Kidney (tissue), 14 donors: ENCODE data around the gene GNL1. TPM values are rescaled to one million over a fixed set of nuclear protein-coding genes. Genes with fewer than 3 reads are reported as not detected.

Experiments used
- DNase-seq, 5 donors: peaks; one replicate each; pipeline ENCODE4 v3.0.0-alpha.2; 2013 to 2020
- FAIRE-seq: peaks from 2 replicates; lab custom pipeline; 2012; peaks lifted over from hg19 to GRCh38; lab: Jason Lieb, UNC
- H3K27ac ChIP-seq, 2 donors: one replicate each; pipeline ENCODE4 v1.7.0; 2013; ENCODE audit warnings: low read depth in 2 of 2, low read length in 2 of 2, inconsistent platforms in 1 of 2
- H3K27me3 ChIP-seq: one replicate; pipeline ENCODE4 v1.7.1; 2013; ENCODE audit warnings: low read length, inconsistent platforms; ENCODE audit not compliant: control insufficient read depth, insufficient read depth
- H3K36me3 ChIP-seq, 3 donors: one replicate each; pipeline versions ENCODE4 v1.7.0 to v1.7.1; 2013; ENCODE audit warnings: low read length in 3 of 3, control low read depth in 1 of 3, inconsistent platforms in 1 of 3; ENCODE audit not compliant: insufficient read depth in 3 of 3, control insufficient read depth in 2 of 3
- H3K4me1 ChIP-seq, 3 donors: one replicate each; pipeline versions ENCODE4 v1.7.0 to v1.7.1; 2013; ENCODE audit warnings: low read length in 3 of 3, inconsistent platforms in 1 of 3, low read depth in 1 of 3; ENCODE audit not compliant: control insufficient read depth in 2 of 3, insufficient read depth in 2 of 3
- H3K4me3 ChIP-seq, 3 donors: one replicate each; pipeline versions ENCODE4 v1.7.0 to v1.8.1; 2013; ENCODE audit warnings: low read length in 3 of 3, control low read depth in 1 of 3, inconsistent platforms in 1 of 3
- H3K9ac ChIP-seq, 3 donors: one replicate each; pipeline versions ENCODE4 v1.7.0 to v1.7.1; 2013; ENCODE audit warnings: low read length in 3 of 3, control low read depth in 1 of 3, inconsistent platforms in 1 of 3
- H3K9me3 ChIP-seq, 3 donors: one replicate each; pipeline versions ENCODE4 v1.7.0 to v1.7.1; 2013; ENCODE audit warnings: low read length in 3 of 3, control low read depth in 1 of 3, inconsistent platforms in 1 of 3; ENCODE audit not compliant: control insufficient read depth in 2 of 3, insufficient read depth in 1 of 3
- CTCF ChIP-seq: IDR thresholded peaks from 3 replicates; pipeline ENCODE4 v1.5.1; 2012; ENCODE audit warnings: mild to moderate bottlenecking, moderate library complexity, borderline replicate concordance; ENCODE audit not compliant: insufficient read depth; ENCODE audit errors: extremely low read depth
- intact Hi-C: fragments of 100-400 bp; cut with DNase I; formaldehyde crosslinking; loops from one replicate; pipeline ENCODE4 v1.11.1; 2022
- polyA plus RNA-seq: library from polyadenylated mRNA; stranded (reverse); fragments of 350-450 nt; fragmentation: Illumina TruSeq; extraction: RNeasy Lipid Tissue Mini Kit (QIAGEN cat#74804); gene quantifications from one replicate; pipeline ENCODE4 v1.2.3, GENCODE V29; 2014; ENCODE audit warnings: low read depth, low replicate concordance; ENCODE audit not compliant: insufficient read depth
- total RNA-seq: library from RNA; stranded (reverse); fragmentation: NEBNext Ultra II Directional; extraction: Animal tissue kit (Norgen Biotek cat#: 25700); gene quantifications from one replicate; pipeline ENCODE4 v1.2.1, GENCODE V29; 2021
- donor health status: control.
- donor health status: control.
- donor health status: control.
- donor health status: control.
- donor health status: control.
- donor health status: DM: yes; HTN: yes; CAD: no.
- donor health status: Normal renal cell carcinoma (clear cell type).

The GNL1 gene
- total and polyA plus RNA-seq, 2 donors from 2014 or later = 64.9 to 70.4 TPM

GRCh38 chr6:30592287-30592686 lies 36.0 kb upstream of the GNL1 start:
- intact Hi-C loops = no loop called here
- H3K4me1 ChIP-seq = peaks cover 0 to 12% (median 6%) of the 10 kb centered on the region in 3 donors
- DNase-seq (no peak), FAIRE-seq (no peak)
- H3K9me3 ChIP-seq = no peaks in the 10 kb centered on the region
- no peak overlapping the region for H3K27ac ChIP-seq
- H3K4me3 ChIP-seq = no peak overlapping the region
- no peak overlapping the region for H3K9ac ChIP-seq
- H3K27me3 ChIP-seq = no peaks in the 10 kb centered on the region
- peaks cover 9 to 30% (median 16%) of the 10 kb centered on the region in 3 donors for H3K36me3 ChIP-seq
- no peak for TF ChIP-seq CTCF

GRCh38 chr6:30591008-30591407 lies 34.7 kb upstream of the GNL1 start:
- intact Hi-C loops = no loop called here
- Histone ChIP-seq H3K4me3 (no peak overlapping the region), H3K4me1 (peaks cover 0 to 12% (median 6%) of the 10 kb centered on the region in 3 donors), H3K27ac (no peak overlapping the region), H3K9me3 (no peaks in the 10 kb centered on the region), H3K36me3 (peaks cover 9 to 40% (median 23%) of the 10 kb centered on the region in 3 donors), H3K9ac (no peak overlapping the region), H3K27me3 (no peaks in the 10 kb centered on the region)
- peak in 3 of 5 donors; percentile 42 to 84 (median 71) for DNase-seq
- no peak for TF ChIP-seq CTCF
- no peak for FAIRE-seq

- DNase-seq (no peak), FAIRE-seq (no peak)
- intact Hi-C loops = no loop called here
- Histone ChIP-seq H3K4me1 (peaks cover 0 to 12% (median 6%) of the 10 kb centered on the region in 3 donors), H3K9ac (peak overlapping the region in 1 of 3 donors; percentile 28), H3K9me3 (no peaks in the 10 kb centered on the region), H3K27me3 (no peaks in the 10 kb centered on the region), H3K27ac (no peak overlapping the region), H3K4me3 (no peak overlapping the region), H3K36me3 (peaks cover 9 to 45% (median 28%) of the 10 kb centered on the region in 3 donors)
- no peak for TF ChIP-seq CTCF
Observed at GRCh38 chr6:30590509-30590908, 34.2 kb upstream of the GNL1 start.

- DNase-seq (no peak), FAIRE-seq (no peak)
- Histone ChIP-seq H3K27me3 (no peaks in the 10 kb centered on the region), H3K36me3 (peaks cover 11 to 51% (median 35%) of the 10 kb centered on the region in 3 donors), H3K9ac (no peak overlapping the region), H3K4me3 (no peak overlapping the region), H3K4me1 (peaks cover 0 to 12% (median 6%) of the 10 kb centered on the region in 3 donors), H3K9me3 (no peaks in the 10 kb centered on the region), H3K27ac (no peak overlapping the region)
- TF ChIP-seq CTCF = no peak
- intact Hi-C loops = no loop called here
Observed at GRCh38 chr6:30589754-30590358, 33.6 kb upstream of the GNL1 start.
